GM23338 (cell line): ENCODE results near the gene ADA. TPM values are rescaled to one million over a fixed set of nuclear protein-coding genes. Genes with fewer than 3 reads are reported as not detected.

Experiments used
- ATAC-seq: fragments of 200-7000 bp; cut with Tn5 transposase; 3 replicates; pipeline ENCODE4 v1.9.1; 2020
- DNase-seq: peaks from one replicate; pipeline ENCODE4 v3.0.0-alpha.2; 2015; ENCODE audit warnings: low spot score
- H2AFZ ChIP-seq: fragments of 200-600 bp; sonication (generic); 2 replicates; pipeline ENCODE4 v1.8.0; 2016; ENCODE audit warnings: antibody characterized with exemption, mild to moderate bottlenecking, moderate library complexity
- H3F3A ChIP-seq: fragments of 200-600 bp; sonication (generic); replicated peaks from 2 replicates; pipeline ENCODE4 v1.8.0; 2017; ENCODE audit warnings: antibody characterized with exemption, mixed run types, low read depth
- H3K27ac ChIP-seq: fragments of 200-600 bp; sonication (generic); 2 replicates; pipeline ENCODE4 v1.6.1; 2016; ENCODE audit warnings: low read depth
- H3K27me3 ChIP-seq: fragments of 200-600 bp; sonication (generic); 2 replicates; pipeline ENCODE4 v1.8.0; 2016; ENCODE audit warnings: mild to moderate bottlenecking, mixed run types, moderate library complexity; ENCODE audit not compliant: insufficient read depth
- H3K36me3 ChIP-seq: fragments of 200-600 bp; sonication (generic); 2 replicates; pipeline ENCODE4 v1.8.0; 2016; ENCODE audit warnings: mild to moderate bottlenecking; ENCODE audit not compliant: insufficient read depth
- H3K4me1 ChIP-seq: fragments of 200-600 bp; sonication (generic); 2 replicates; pipeline ENCODE4 v1.8.0; 2016; ENCODE audit warnings: mild to moderate bottlenecking, moderate library complexity; ENCODE audit not compliant: insufficient read depth
- H3K4me2 ChIP-seq: fragments of 200-600 bp; sonication (generic); 2 replicates; pipeline ENCODE4 v1.7.1; 2017; ENCODE audit warnings: mixed run types
- H3K4me3 ChIP-seq: fragments of 200-600 bp; sonication (generic); 2 replicates; pipeline ENCODE4 v1.6.1; 2016; ENCODE audit warnings: mixed run types
- H3K79me2 ChIP-seq: fragments of 200-600 bp; sonication (generic); replicated peaks from 2 replicates; pipeline ENCODE4 v1.8.0; 2017; ENCODE audit warnings: mild to moderate bottlenecking; ENCODE audit not compliant: insufficient read depth
- H3K9me2 ChIP-seq: fragments of 200-600 bp; sonication (generic); 2 replicates; pipeline ENCODE4 v1.8.0; 2017; ENCODE audit not compliant: insufficient read depth
- H4K20me1 ChIP-seq: fragments of 200-600 bp; sonication (generic); replicated peaks from 2 replicates; pipeline ENCODE4 v1.8.0; 2017; ENCODE audit warnings: mild to moderate bottlenecking; ENCODE audit not compliant: insufficient read depth
- H3K27ac Mint-ChIP-seq: 2 replicates; pipeline ENCODE4 v1.8.0; 2020; ENCODE audit warnings: inconsistent platforms, mild to moderate bottlenecking, moderate library complexity, mixed read lengths
- H3K27me3 Mint-ChIP-seq: 3 replicates; pipeline ENCODE4 v1.8.0; 2022; ENCODE audit warnings: low read depth, mild to moderate bottlenecking, moderate library complexity, mixed read lengths, inconsistent platforms; ENCODE audit not compliant: insufficient read depth, poor library complexity
- H3K36me3 Mint-ChIP-seq: 3 replicates; pipeline ENCODE4 v1.8.0; 2021; ENCODE audit warnings: low read depth, mild to moderate bottlenecking, inconsistent platforms, moderate library complexity, mixed read lengths
- H3K4me1 Mint-ChIP-seq: 3 replicates; pipeline ENCODE4 v1.8.0; 2020; ENCODE audit warnings: mild to moderate bottlenecking, inconsistent platforms, mixed read lengths
- H3K4me3 Mint-ChIP-seq: 3 replicates; pipeline ENCODE4 v1.8.0; 2021; ENCODE audit warnings: moderate library complexity, mild to moderate bottlenecking, inconsistent platforms, mixed read lengths
- H3K9me3 Mint-ChIP-seq: 3 replicates; pipeline ENCODE4 v1.8.0; 2020; ENCODE audit warnings: moderate library complexity, mild to moderate bottlenecking, inconsistent platforms, mixed read lengths
- JUNB ChIP-seq: IDR thresholded peaks from one replicate; pipeline ENCODE4 v1.6.1; 2016; ENCODE audit warnings: antibody characterized with exemption; ENCODE audit not compliant: unreplicated experiment
- POLR2AphosphoS5 ChIP-seq: IDR thresholded peaks from 2 replicates; pipeline ENCODE4 v1.6.1; 2016; ENCODE audit warnings: antibody characterized with exemption, low read depth
- STAT1 ChIP-seq: IDR thresholded peaks from one replicate; pipeline ENCODE4 v1.6.1; 2016; ENCODE audit warnings: antibody characterized with exemption; ENCODE audit not compliant: unreplicated experiment
- ZNF331 ChIP-seq: fragments of 250-450 bp; sonication (Bioruptor Pico); IDR thresholded peaks from 2 replicates; pipeline ENCODE4 v1.5.0; 2020; ENCODE audit warnings: low read depth, mild to moderate bottlenecking, moderate library complexity
- polyA plus RNA-seq: library from polyadenylated mRNA; unstranded; fragments of >200 nt; fragmentation: Nextera tagmentation; extraction: Ambion mirVana; gene quantifications from 2 replicates; pipeline ENCODE4 v1.2.1, GENCODE V29; 2016
- total RNA-seq: library from RNA; depleted of rRNA; stranded (reverse); fragments of >200 nt; shearing (Covaris generic); gene quantifications from 2 replicates; pipeline ENCODE4 v1.2.3, GENCODE V29; 2014
- TF ChIP-seq, protein P1 (sequence below): fragments of 250-450 bp; sonication (Bioruptor Pico); IDR thresholded peaks from 2 replicates; pipeline ENCODE4 v1.5.0; 2020; ENCODE audit warnings: mild to moderate bottlenecking, moderate library complexity
- TF ChIP-seq, protein P2 (sequence below): IDR thresholded peaks from 2 replicates; pipeline ENCODE4 v1.6.1; 2016; ENCODE audit warnings: antibody characterized with exemption

Gene ADA
- total and polyA plus RNA-seq, 2 experiments from 2014 or later = 15.8 to 16.2 TPM

DNA sequence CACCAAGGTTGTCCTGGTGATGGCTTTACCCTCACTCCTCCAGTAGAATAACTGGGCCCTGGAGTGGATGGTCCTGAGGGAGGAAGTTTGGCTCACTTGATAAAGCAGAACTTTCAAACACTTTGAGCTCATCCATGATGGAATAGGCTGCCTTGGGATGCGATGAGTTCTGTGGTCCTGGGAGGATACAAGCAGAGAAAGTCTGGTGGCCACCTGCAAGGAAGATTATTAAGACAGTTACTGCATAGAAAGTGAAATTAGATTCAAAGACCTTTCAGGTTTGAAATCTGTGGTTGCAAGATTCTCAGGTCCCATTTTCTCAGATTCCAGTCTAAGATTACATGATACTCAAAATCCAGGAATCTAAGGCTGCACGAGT is 43.8 kb upstream of the ADA start:
- Mint-ChIP-seq H3K27ac (no peak overlapping the region), H3K9me3 (peaks cover 3% of the 10 kb centered on the region; the same call in 1 of the 3 replicates), H3K4me3 (no peak overlapping the region), H3K4me1 (peaks cover 2% of the 10 kb centered on the region), H3K36me3 (no peaks in the 10 kb centered on the region), H3K27me3 (no peaks in the 10 kb centered on the region)
- no peak overlapping the region for H3K27ac ChIP-seq
- no peaks in the 10 kb centered on the region for H3K9me2 ChIP-seq
- no peak overlapping the region for H3K4me3 ChIP-seq
- H3K4me1 ChIP-seq = peaks cover 5% of the 10 kb centered on the region; the same call in 1 of the 2 replicates
- H3K36me3 ChIP-seq = no peaks in the 10 kb centered on the region
- TF ChIP-seq ZNF331 (CRISPR knock-in tag) (no peak), POLR2AphosphoS5 (no peak), JUNB (no peak), STAT1 (no peak)
- TF ChIP-seq, protein P1, sequence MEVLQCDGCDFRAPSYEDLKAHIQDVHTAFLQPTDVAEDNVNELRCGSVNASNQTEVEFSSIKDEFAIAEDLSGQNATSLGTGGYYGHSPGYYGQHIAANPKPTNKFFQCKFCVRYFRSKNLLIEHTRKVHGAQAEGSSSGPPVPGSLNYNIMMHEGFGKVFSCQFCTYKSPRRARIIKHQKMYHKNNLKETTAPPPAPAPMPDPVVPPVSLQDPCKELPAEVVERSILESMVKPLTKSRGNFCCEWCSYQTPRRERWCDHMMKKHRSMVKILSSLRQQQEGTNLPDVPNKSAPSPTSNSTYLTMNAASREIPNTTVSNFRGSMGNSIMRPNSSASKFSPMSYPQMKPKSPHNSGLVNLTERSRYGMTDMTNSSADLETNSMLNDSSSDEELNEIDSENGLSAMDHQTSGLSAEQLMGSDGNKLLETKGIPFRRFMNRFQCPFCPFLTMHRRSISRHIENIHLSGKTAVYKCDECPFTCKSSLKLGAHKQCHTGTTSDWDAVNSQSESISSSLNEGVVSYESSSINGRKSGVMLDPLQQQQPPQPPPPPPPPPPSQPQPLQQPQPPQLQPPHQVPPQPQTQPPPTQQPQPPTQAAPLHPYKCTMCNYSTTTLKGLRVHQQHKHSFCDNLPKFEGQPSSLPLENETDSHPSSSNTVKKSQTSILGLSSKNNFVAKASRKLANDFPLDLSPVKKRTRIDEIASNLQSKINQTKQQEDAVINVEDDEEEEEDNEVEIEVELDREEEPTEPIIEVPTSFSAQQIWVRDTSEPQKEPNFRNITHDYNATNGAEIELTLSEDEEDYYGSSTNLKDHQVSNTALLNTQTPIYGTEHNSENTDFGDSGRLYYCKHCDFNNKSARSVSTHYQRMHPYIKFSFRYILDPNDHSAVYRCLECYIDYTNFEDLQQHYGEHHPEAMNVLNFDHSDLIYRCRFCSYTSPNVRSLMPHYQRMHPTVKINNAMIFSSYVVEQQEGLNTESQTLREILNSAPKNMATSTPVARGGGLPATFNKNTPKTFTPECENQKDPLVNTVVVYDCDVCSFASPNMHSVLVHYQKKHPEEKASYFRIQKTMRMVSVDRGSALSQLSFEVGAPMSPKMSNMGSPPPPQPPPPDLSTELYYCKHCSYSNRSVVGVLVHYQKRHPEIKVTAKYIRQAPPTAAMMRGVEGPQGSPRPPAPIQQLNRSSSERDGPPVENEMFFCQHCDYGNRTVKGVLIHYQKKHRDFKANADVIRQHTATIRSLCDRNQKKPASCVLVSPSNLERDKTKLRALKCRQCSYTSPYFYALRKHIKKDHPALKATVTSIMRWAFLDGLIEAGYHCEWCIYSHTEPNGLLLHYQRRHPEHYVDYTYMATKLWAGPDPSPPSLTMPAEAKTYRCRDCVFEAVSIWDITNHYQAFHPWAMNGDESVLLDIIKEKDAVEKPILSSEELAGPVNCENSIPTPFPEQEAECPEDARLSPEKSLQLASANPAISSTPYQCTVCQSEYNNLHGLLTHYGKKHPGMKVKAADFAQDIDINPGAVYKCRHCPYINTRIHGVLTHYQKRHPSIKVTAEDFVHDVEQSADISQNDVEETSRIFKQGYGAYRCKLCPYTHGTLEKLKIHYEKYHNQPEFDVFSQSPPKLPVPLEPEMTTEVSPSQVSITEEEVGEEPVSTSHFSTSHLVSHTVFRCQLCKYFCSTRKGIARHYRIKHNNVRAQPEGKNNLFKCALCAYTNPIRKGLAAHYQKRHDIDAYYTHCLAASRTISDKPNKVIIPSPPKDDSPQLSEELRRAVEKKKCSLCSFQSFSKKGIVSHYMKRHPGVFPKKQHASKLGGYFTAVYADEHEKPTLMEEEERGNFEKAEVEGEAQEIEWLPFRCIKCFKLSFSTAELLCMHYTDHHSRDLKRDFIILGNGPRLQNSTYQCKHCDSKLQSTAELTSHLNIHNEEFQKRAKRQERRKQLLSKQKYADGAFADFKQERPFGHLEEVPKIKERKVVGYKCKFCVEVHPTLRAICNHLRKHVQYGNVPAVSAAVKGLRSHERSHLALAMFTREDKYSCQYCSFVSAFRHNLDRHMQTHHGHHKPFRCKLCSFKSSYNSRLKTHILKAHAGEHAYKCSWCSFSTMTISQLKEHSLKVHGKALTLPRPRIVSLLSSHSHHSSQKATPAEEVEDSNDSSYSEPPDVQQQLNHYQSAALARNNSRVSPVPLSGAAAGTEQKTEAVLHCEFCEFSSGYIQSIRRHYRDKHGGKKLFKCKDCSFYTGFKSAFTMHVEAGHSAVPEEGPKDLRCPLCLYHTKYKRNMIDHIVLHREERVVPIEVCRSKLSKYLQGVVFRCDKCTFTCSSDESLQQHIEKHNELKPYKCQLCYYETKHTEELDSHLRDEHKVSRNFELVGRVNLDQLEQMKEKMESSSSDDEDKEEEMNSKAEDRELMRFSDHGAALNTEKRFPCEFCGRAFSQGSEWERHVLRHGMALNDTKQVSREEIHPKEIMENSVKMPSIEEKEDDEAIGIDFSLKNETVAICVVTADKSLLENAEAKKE (CRISPR knock-in tag) = no peak
- TF ChIP-seq, protein P2, sequence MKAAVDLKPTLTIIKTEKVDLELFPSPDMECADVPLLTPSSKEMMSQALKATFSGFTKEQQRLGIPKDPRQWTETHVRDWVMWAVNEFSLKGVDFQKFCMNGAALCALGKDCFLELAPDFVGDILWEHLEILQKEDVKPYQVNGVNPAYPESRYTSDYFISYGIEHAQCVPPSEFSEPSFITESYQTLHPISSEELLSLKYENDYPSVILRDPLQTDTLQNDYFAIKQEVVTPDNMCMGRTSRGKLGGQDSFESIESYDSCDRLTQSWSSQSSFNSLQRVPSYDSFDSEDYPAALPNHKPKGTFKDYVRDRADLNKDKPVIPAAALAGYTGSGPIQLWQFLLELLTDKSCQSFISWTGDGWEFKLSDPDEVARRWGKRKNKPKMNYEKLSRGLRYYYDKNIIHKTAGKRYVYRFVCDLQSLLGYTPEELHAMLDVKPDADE = no peak
- ATAC-seq (no peak), DNase-seq (no peak)
- no peaks in the 10 kb centered on the region for H4K20me1 ChIP-seq
- no peaks in the 10 kb centered on the region for H3F3A ChIP-seq
- 0 out of 2 replicates have a peak overlapping the region, but pooled peaks have one; percentile 12 for H2AFZ ChIP-seq
- H3K79me2 ChIP-seq = no peaks in the 10 kb centered on the region
- no peaks in the 10 kb centered on the region for H3K27me3 ChIP-seq
- no peak overlapping the region for H3K4me2 ChIP-seq
